Panc1 (cell line): ENCODE results near the gene NDE1. TPM values are rescaled to one million over a fixed set of nuclear protein-coding genes. Genes with fewer than 3 reads are reported as not detected.

ENCODE experiments used
- ATAC-seq: fragments of 200-7000 bp; cut with Tn5 transposase; 2 replicates; pipeline ENCODE4 v1.9.1; 2020; ENCODE audit warnings: mild to moderate bottlenecking, moderate library complexity
- BruUV-seq: library from RNA; stranded (reverse); fragments of 400-500 nt; replicated peaks from 2 replicates; lab custom pipeline; 2021; lab: Mats Ljungman, UMichigan
- CTCF ChIA-PET: fragments of 300-600 bp; sonication (Branson Sonifier 250); formaldehyde crosslinking; loops from one replicate; lab custom pipeline; 2022; ENCODE audit warnings: antibody characterized with exemption; lab: Charles Lee
- POLR2A ChIA-PET: fragments of 300-600 bp; sonication (Branson Sonifier 250); formaldehyde crosslinking; loops from one replicate; lab custom pipeline; 2022; ENCODE audit warnings: antibody characterized with exemption; lab: Charles Lee
- DNase-seq: peaks from one replicate; pipeline ENCODE4 v3.0.0-alpha.2; 2010; ENCODE audit warnings: low read depth, low spot score
- H3K27ac ChIP-seq: 2 replicates; pipeline ENCODE4 v1.5.1; 2011; ENCODE audit warnings: mild to moderate bottlenecking, low read length, inconsistent platforms
- H3K27me3 ChIP-seq: fragments of 200-500 bp; sonication (Bioruptor generic); 2 replicates; pipeline ENCODE4 v1.6.0; 2014; ENCODE audit warnings: low read length, inconsistent platforms; ENCODE audit not compliant: control insufficient read depth, insufficient read depth
- H3K36me3 ChIP-seq: fragments of 200-500 bp; sonication (Bioruptor generic); 2 replicates; pipeline ENCODE4 v1.5.1; 2014; ENCODE audit warnings: inconsistent platforms, mild to moderate bottlenecking, low read length, moderate library complexity; ENCODE audit not compliant: control insufficient read depth, insufficient read depth
- H3K4me1 ChIP-seq: 2 replicates; pipeline ENCODE4 v1.5.1; 2011; ENCODE audit warnings: inconsistent platforms, mild to moderate bottlenecking, low read length, moderate library complexity; ENCODE audit not compliant: control insufficient read depth, insufficient read depth
- H3K4me3 ChIP-seq, 2 experiments: 2 replicates each; pipeline ENCODE4 v1.5.1; 2011 to 2012; ENCODE audit warnings: low read depth in 2 of 2, low read length in 2 of 2, mild to moderate bottlenecking in 2 of 2, inconsistent platforms in 1 of 2, moderate library complexity in 1 of 2
- H3K9me3 ChIP-seq: fragments of 200-500 bp; sonication (Bioruptor generic); 2 replicates; pipeline ENCODE4 v1.5.1; 2014; ENCODE audit warnings: low read depth, mild to moderate bottlenecking, inconsistent platforms, low read length, moderate library complexity; ENCODE audit not compliant: control insufficient read depth, insufficient read depth
- POLR2AphosphoS5 ChIP-seq: IDR thresholded peaks from 2 replicates; pipeline ENCODE4 v1.6.1; 2012; ENCODE audit warnings: mild to moderate bottlenecking, low read depth, low read length, moderate library complexity
- SIN3A ChIP-seq: IDR thresholded peaks from 2 replicates; pipeline ENCODE4 v1.6.1; 2012; ENCODE audit warnings: low read depth, mild to moderate bottlenecking, low read length, moderate library complexity, borderline replicate concordance; ENCODE audit not compliant: insufficient read depth
- TCF7L2 ChIP-seq: IDR thresholded peaks from 2 replicates; pipeline ENCODE4 v1.6.1; 2011; ENCODE audit warnings: mild to moderate bottlenecking, low read depth, low read length, inconsistent platforms
- in situ Hi-C: cut with HindIII; loops from 2 replicates; pipeline ENCODE4 v1.10.0; 2016; ENCODE audit warnings: low sequenced_read_pairs, low pct_unique_long_range_greater_than_20kb
- intact Hi-C: fragments of 100-400 bp; cut with micrococcal nuclease; formaldehyde crosslinking; loops from one replicate; pipeline ENCODE4 v1.10.0; 2022; ENCODE audit not compliant: unreplicated experiment
- total RNA-seq: library from RNA; stranded (reverse); gene quantifications from one replicate; pipeline ENCODE4 v1.2.1, GENCODE V29; 2021; ENCODE audit not compliant: unreplicated experiment
- TF ChIP-seq, protein P1 (sequence below), 2 experiments: IDR thresholded peaks; 2 replicates each; pipeline ENCODE4 v1.6.1; 2011 to 2012; ENCODE audit warnings: low read depth in 2 of 2, control low read depth in 1 of 2, low read length in 1 of 2, mild to moderate bottlenecking in 1 of 2, moderate library complexity in 1 of 2; ENCODE audit not compliant: insufficient read depth in 1 of 2
- TF ChIP-seq, protein P2 (sequence below): fragments of 450-650 bp; IDR thresholded peaks from 2 replicates; pipeline ENCODE4 v1.5.1; 2017; ENCODE audit warnings: mild to moderate bottlenecking

NDE1 gene
- total RNA-seq, 1 experiment from 2014 or later = 99.1 TPM

DNA sequence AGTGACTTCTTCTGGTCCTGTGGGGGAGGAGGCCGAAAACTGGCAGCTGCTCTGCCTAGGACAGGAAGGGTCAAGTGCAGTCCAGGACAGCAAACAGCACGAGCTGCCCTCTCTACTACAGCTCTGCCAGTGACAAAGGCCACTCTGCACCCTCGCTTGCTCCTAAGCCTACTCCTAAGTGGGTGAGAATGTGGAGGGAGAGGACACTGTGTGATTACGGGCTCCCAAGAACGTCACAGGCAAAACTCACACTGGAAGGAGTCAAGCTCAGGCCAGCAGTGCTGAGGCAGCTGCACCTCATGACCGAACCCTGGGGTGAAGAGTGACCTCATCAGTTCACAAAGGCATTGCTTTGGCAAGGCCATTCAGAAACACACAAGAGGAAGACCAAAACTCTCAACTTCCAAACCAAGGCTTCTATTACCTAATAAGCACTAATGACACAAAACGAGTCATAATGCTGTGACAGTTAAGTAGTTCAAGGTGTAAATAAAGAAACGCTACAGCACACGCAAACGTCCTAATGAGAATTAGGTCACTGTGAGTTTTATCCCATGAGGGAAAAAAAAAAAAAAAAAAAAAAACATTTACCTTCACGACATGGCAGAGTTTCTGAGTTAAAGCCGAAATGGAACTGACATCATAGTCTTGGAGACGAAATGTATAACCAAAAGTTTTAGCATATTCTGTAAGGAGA is 42.2 kb upstream of the NDE1 start:
- H3K27ac ChIP-seq = peak overlapping the region; percentile 7; the same call in 1 of the 2 replicates
- no peaks in the 10 kb centered on the region for H3K9me3 ChIP-seq
- intact Hi-C loops = no loop called here
- TF ChIP-seq POLR2AphosphoS5 = no peak
- TF ChIP-seq, protein P1, sequence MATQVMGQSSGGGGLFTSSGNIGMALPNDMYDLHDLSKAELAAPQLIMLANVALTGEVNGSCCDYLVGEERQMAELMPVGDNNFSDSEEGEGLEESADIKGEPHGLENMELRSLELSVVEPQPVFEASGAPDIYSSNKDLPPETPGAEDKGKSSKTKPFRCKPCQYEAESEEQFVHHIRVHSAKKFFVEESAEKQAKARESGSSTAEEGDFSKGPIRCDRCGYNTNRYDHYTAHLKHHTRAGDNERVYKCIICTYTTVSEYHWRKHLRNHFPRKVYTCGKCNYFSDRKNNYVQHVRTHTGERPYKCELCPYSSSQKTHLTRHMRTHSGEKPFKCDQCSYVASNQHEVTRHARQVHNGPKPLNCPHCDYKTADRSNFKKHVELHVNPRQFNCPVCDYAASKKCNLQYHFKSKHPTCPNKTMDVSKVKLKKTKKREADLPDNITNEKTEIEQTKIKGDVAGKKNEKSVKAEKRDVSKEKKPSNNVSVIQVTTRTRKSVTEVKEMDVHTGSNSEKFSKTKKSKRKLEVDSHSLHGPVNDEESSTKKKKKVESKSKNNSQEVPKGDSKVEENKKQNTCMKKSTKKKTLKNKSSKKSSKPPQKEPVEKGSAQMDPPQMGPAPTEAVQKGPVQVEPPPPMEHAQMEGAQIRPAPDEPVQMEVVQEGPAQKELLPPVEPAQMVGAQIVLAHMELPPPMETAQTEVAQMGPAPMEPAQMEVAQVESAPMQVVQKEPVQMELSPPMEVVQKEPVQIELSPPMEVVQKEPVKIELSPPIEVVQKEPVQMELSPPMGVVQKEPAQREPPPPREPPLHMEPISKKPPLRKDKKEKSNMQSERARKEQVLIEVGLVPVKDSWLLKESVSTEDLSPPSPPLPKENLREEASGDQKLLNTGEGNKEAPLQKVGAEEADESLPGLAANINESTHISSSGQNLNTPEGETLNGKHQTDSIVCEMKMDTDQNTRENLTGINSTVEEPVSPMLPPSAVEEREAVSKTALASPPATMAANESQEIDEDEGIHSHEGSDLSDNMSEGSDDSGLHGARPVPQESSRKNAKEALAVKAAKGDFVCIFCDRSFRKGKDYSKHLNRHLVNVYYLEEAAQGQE (IDR thresholded peaks at IDR 0.05; ENCODE audit: insufficient read depth in 1 of 2, low read depth in 2 of 2, low read length in 1 of 2) = no peak
- TF ChIP-seq, protein P2, sequence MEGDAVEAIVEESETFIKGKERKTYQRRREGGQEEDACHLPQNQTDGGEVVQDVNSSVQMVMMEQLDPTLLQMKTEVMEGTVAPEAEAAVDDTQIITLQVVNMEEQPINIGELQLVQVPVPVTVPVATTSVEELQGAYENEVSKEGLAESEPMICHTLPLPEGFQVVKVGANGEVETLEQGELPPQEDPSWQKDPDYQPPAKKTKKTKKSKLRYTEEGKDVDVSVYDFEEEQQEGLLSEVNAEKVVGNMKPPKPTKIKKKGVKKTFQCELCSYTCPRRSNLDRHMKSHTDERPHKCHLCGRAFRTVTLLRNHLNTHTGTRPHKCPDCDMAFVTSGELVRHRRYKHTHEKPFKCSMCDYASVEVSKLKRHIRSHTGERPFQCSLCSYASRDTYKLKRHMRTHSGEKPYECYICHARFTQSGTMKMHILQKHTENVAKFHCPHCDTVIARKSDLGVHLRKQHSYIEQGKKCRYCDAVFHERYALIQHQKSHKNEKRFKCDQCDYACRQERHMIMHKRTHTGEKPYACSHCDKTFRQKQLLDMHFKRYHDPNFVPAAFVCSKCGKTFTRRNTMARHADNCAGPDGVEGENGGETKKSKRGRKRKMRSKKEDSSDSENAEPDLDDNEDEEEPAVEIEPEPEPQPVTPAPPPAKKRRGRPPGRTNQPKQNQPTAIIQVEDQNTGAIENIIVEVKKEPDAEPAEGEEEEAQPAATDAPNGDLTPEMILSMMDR = no peak
- TF ChIP-seq SIN3A = no peak
- no peak for TF ChIP-seq TCF7L2
- DNase-seq (no peak), ATAC-seq (no peak)
- H3K27me3 ChIP-seq = no peaks in the 10 kb centered on the region
- H3K36me3 ChIP-seq = peaks cover 16% of the 10 kb centered on the region
- H3K4me1 ChIP-seq = no peaks in the 10 kb centered on the region
- no peak overlapping the region for H3K4me3 ChIP-seq
- ChIA-PET POLR2A (no interaction called here), CTCF (no interaction called here)
- in situ Hi-C loops = no loop called here
- no TSS peak for BruUV-seq

DNA sequence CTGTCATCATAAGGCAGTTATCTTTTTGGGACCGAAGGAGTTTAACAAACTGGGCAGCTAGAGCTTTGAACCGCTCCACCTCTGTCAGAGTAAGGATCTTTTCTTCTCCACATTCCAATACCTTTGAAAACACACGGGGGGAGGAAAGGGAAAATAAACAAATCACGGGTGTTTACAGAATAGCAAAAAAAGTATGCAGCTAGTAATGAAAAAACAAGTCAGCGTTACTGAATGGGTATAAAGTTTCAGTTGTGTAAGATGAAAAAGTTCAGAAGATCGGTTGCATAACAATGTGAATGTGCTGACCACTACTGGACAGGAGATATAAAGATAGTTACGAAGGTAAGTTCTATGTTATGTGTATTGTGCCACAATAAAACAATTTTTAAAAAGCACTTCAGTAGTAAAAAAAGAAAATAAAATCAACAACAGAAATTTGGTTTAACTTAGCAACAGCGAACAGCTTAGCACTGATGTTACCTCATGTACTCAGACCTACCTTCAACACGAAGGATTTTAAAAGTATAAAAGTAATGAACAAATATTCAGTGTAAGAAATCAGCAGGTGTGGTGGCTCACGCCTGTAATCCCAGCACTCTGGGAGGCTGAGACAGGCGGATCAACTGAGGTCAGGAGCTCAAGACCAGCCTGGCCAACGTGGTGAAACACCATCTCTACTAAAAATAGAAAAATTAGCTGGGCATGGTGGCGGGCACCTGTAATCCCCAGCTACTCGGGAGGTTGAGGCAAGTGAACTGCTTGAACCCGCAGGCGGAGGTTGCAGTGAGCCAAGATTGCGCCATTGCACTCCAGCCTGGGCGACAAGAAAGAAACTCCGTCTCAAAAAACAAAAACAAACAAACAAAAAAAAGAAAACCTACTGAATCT is 41.4 kb upstream of the NDE1 start:
- H3K4me1 ChIP-seq = no peaks in the 10 kb centered on the region
- ChIA-PET CTCF (no interaction called here), POLR2A (no interaction called here)
- no peaks in the 10 kb centered on the region for H3K9me3 ChIP-seq
- in situ Hi-C loops = no loop called here
- TF ChIP-seq, protein P2 = no peak
- TF ChIP-seq TCF7L2 = no peak
- TF ChIP-seq, protein P1 (IDR thresholded peaks at IDR 0.05; ENCODE audit: insufficient read depth in 1 of 2, low read depth in 2 of 2, low read length in 1 of 2) = no peak
- no peak for TF ChIP-seq POLR2AphosphoS5
- TF ChIP-seq SIN3A = no peak
- DNase-seq (no peak), ATAC-seq (no peak)
- peaks cover 16% of the 10 kb centered on the region for H3K36me3 ChIP-seq
- no peak overlapping the region for H3K27ac ChIP-seq
- no TSS peak for BruUV-seq
- intact Hi-C loops = no loop called here
- H3K27me3 ChIP-seq = no peaks in the 10 kb centered on the region
- no peak overlapping the region for H3K4me3 ChIP-seq
